ENCODE results near the gene PRRG2. TPM values are rescaled to one million over a fixed set of nuclear protein-coding genes. Genes with fewer than 3 reads are reported as not detected.

Gene PRRG2
- total and polyA plus RNA-seq, 10 of the 15 experiments (the other 5 are each of a cell fraction or from before 2014, with no cell fraction given), result 0.09 to 2.1 (median 0.86) TPM

GRCh38 chr19:49543032-49543431 is 38.1 kb upstream of the PRRG2 start (continued):
- TF ChIP-seq NKRF (conservative IDR thresholded peaks at IDR 0.05), result no peak
- TF ChIP-seq NBN (IDR thresholded peaks at IDR 0.05), result no peak
- TF ChIP-seq ZNF274 (IDR thresholded peaks at IDR 0.05; ENCODE audit: insufficient read depth, insufficient read length), result no peak

GRCh38 chr19:49544154-49544553 is 37.0 kb upstream of the PRRG2 start:
- no peaks in the 10 kb centered on the region for H3K36me3 ChIP-seq (ENCODE audit: control insufficient read depth in 2 of 2, insufficient read depth in 2 of 2, low read length in 1 of 2)
- intact Hi-C loops (cut with micrococcal nuclease; ENCODE audit: unreplicated experiment) (no loop called here), in situ Hi-C loops (cut with MboI) (loop anchor here (5.0 kb wide), 1 partner anchor 37 kb away; no protein-coding TSS in a partner anchor)
- no peak overlapping the region for H3K27ac ChIP-seq (ENCODE audit: control insufficient read depth, insufficient read depth)
- ChIA-PET POLR2A (no interaction called here), SMC1A (ENCODE audit: uncharacterized antibody, unreplicated experiment) (no interaction called here), CTCF (no interaction called here), RAD21 (ENCODE audit: unreplicated experiment) (no interaction called here)
- no peak for FAIRE-seq
- H2AFZ ChIP-seq (ENCODE audit: control insufficient read depth, low read depth, low read length), result no peak overlapping the region
- TF ChIP-seq DPF2 (IDR thresholded peaks at IDR 0.05) (no peak), ZNF622 (IDR thresholded peaks at IDR 0.05) (no peak), CBFB (IDR thresholded peaks at IDR 0.05; ENCODE audit: low read depth) (no peak), CREB1 (IDR thresholded peaks at IDR 0.05; ENCODE audit: low read depth) (no peak)
- no peak for DNase-seq (ENCODE audit: low read depth, low spot score)
- no peak overlapping the region for H3K4me2 ChIP-seq (ENCODE audit: control insufficient read depth, insufficient read depth)
- H4K20me1 ChIP-seq (ENCODE audit: control insufficient read depth, insufficient read depth), result no peaks in the 10 kb centered on the region
- no peaks in the 10 kb centered on the region for H3K27me3 ChIP-seq (replicated peaks in 1 of 2; ENCODE audit: control insufficient read depth in 2 of 2, insufficient read depth in 2 of 2, low read length in 1 of 2)
- WGBS (ENCODE audit: insufficient coverage, insufficient replicate concordance, low lambda C conversion rate, missing lambda C conversion rate), result 61% methylated on average over 5 of the region's 5 CpGs
- ATAC-seq, result no peak
- no peaks in the 10 kb centered on the region for H3K9me3 ChIP-seq (replicated peaks; ENCODE audit: control insufficient read depth, insufficient read depth, low read length)
- H3K4me3 ChIP-seq, result no peak overlapping the region
- no peaks in the 10 kb centered on the region for H3K4me1 ChIP-seq (ENCODE audit: control insufficient read depth, insufficient read depth, low read length)
- no TSS peak for BruUV-seq (replicated peaks)
- no peak overlapping the region for H3K9ac ChIP-seq (ENCODE audit: control insufficient read depth, insufficient read depth, low read length)
- H3K79me2 ChIP-seq (ENCODE audit: control insufficient read depth, insufficient read depth, low read length), result no peaks in the 10 kb centered on the region
